BE2C (cell line): ENCODE measurements around the gene CEP76.
"Not testable (repeated sequence)": the region's sequence is repeated elsewhere in the genome, so short reads cannot be mapped to it uniquely, and the experiment has no call there.

ENCODE experiments used
- DNase-seq: peaks from one replicate; pipeline ENCODE4 v3.0.0-alpha.2; 2020
- H3K27me3 ChIP-seq: fragments of 250-450 bp; sonication (Bioruptor Pico); 2 replicates; pipeline ENCODE4 v1.5.1; 2020; ENCODE audit warnings: mild to moderate bottlenecking
- H3K36me3 ChIP-seq: fragments of 250-450 bp; sonication (Bioruptor Pico); 2 replicates; pipeline ENCODE4 v1.5.1; 2020; ENCODE audit warnings: mild to moderate bottlenecking
- H3K4me1 ChIP-seq: fragments of 250-450 bp; sonication (Bioruptor Pico); 2 replicates; pipeline ENCODE4 v1.5.1; 2020
- H3K4me3 ChIP-seq: 2 replicates; pipeline ENCODE4 v1.5.1; 2011; ENCODE audit warnings: low read depth, low read length
- H3K9me3 ChIP-seq: fragments of 250-450 bp; sonication (Bioruptor Pico); 2 replicates; pipeline ENCODE4 v1.5.1; 2020
- CTCF ChIP-seq: IDR thresholded peaks from 2 replicates; pipeline ENCODE4 v1.5.1; 2012; ENCODE audit warnings: mild to moderate bottlenecking, low read depth, low read length

The CEP76 gene

GRCh38 chr18:12637901-12638643, 64.5 kb downstream of the CEP76 start:
- Histone ChIP-seq H3K36me3 (no peaks in the 10 kb centered on the region), H3K4me1 (no peaks in the 10 kb centered on the region), H3K9me3 (no peaks in the 10 kb centered on the region), H3K27me3 (no peaks in the 10 kb centered on the region), H3K4me3 (no peak overlapping the region)
- no peak for DNase-seq
- no peak for TF ChIP-seq CTCF

GRCh38 chr18:12637393-12637792, 65.1 kb downstream of the CEP76 start:
- no peak for DNase-seq
- no peak overlapping the region for H3K4me3 ChIP-seq
- H3K4me1 ChIP-seq = no peaks in the 10 kb centered on the region
- no peaks in the 10 kb centered on the region for H3K27me3 ChIP-seq
- H3K9me3 ChIP-seq = no peaks in the 10 kb centered on the region
- no peaks in the 10 kb centered on the region for H3K36me3 ChIP-seq
- TF ChIP-seq CTCF = no peak

- Histone ChIP-seq H3K4me3 (no peak overlapping the region), H3K9me3 (no peaks in the 10 kb centered on the region), H3K27me3 (no peaks in the 10 kb centered on the region), H3K4me1 (no peaks in the 10 kb centered on the region), H3K36me3 (no peaks in the 10 kb centered on the region)
- TF ChIP-seq CTCF = no peak
- no peak for DNase-seq
Measured at GRCh38 chr18:12631831-12632477, 70.6 kb downstream of the CEP76 start.

GRCh38 chr18:12630136-12630535, 72.4 kb downstream of the CEP76 start:
- no peak for TF ChIP-seq CTCF
- no peaks in the 10 kb centered on the region for H3K4me1 ChIP-seq
- no peak overlapping the region for H3K4me3 ChIP-seq
- DNase-seq = no peak
- H3K36me3 ChIP-seq = no peaks in the 10 kb centered on the region
- no peaks in the 10 kb centered on the region for H3K27me3 ChIP-seq
- no peaks in the 10 kb centered on the region for H3K9me3 ChIP-seq

GRCh38 chr18:12628706-12629702, 73.5 kb downstream of the CEP76 start:
- H3K9me3 ChIP-seq = no peaks in the 10 kb centered on the region
- no peak for TF ChIP-seq CTCF
- H3K4me1 ChIP-seq = no peaks in the 10 kb centered on the region
- H3K4me3 ChIP-seq = no peak overlapping the region
- no peak for DNase-seq
- no peaks in the 10 kb centered on the region for H3K27me3 ChIP-seq
- H3K36me3 ChIP-seq = no peaks in the 10 kb centered on the region

GRCh38 chr18:12627199-12627598, 75.3 kb downstream of the CEP76 start:
- H3K9me3 ChIP-seq, H3K36me3 ChIP-seq, H3K4me3 ChIP-seq, DNase-seq, H3K4me1 ChIP-seq, H3K27me3 ChIP-seq: not testable (repeated sequence)
